HEK293 (cell line): ENCODE data around the gene PHLDB2.

Source experiments
- CTCF ChIP-seq: fragments of 450-650 bp; formaldehyde crosslinking; IDR thresholded peaks from 2 replicates; pipeline ENCODE4 v1.5.1; 2016; ENCODE audit warnings: missing biosample characterization, missing genetic modification characterization
- REST ChIP-seq: fragments of 450-650 bp; formaldehyde crosslinking; IDR thresholded peaks from 2 replicates; pipeline ENCODE4 v1.5.1; 2016; ENCODE audit warnings: missing biosample characterization, missing genetic modification characterization
- YY1 ChIP-seq: fragments of 450-650 bp; formaldehyde crosslinking; IDR thresholded peaks from 2 replicates; pipeline ENCODE4 v1.5.1; 2018; ENCODE audit warnings: missing biosample characterization, missing genetic modification characterization
- ZBTB49 ChIP-seq: fragments of 450-650 bp; formaldehyde crosslinking; IDR thresholded peaks from 2 replicates; pipeline ENCODE4 v1.5.1; 2016; ENCODE audit warnings: missing biosample characterization, missing genetic modification characterization, low read depth
- ZFP3 ChIP-seq: fragments of 450-650 bp; formaldehyde crosslinking; IDR thresholded peaks from 2 replicates; pipeline ENCODE4 v1.5.1; 2016; ENCODE audit warnings: low read depth, missing biosample characterization, missing genetic modification characterization
- ZNF138 ChIP-seq: fragments of 450-650 bp; formaldehyde crosslinking; IDR thresholded peaks from 2 replicates; pipeline ENCODE4 v1.5.1; 2016; ENCODE audit warnings: missing biosample characterization, missing genetic modification characterization, borderline replicate concordance
- ZNF175 ChIP-seq: fragments of 450-650 bp; formaldehyde crosslinking; IDR thresholded peaks from 2 replicates; pipeline ENCODE4 v1.5.1; 2016; ENCODE audit warnings: missing biosample characterization, missing genetic modification characterization
- ZNF184 ChIP-seq: fragments of 450-650 bp; IDR thresholded peaks from 2 replicates; pipeline ENCODE4 v1.5.1; 2018; ENCODE audit warnings: missing biosample characterization, mild to moderate bottlenecking, missing genetic modification characterization
- ZNF571 ChIP-seq: fragments of 450-650 bp; formaldehyde crosslinking; IDR thresholded peaks from 2 replicates; pipeline ENCODE4 v1.5.0; 2017; ENCODE audit warnings: missing biosample characterization, missing genetic modification characterization
- ZNF707 ChIP-seq: fragments of 450-650 bp; formaldehyde crosslinking; IDR thresholded peaks from 2 replicates; pipeline ENCODE4 v1.5.1; 2016; ENCODE audit warnings: missing biosample characterization, missing genetic modification characterization

DNA sequence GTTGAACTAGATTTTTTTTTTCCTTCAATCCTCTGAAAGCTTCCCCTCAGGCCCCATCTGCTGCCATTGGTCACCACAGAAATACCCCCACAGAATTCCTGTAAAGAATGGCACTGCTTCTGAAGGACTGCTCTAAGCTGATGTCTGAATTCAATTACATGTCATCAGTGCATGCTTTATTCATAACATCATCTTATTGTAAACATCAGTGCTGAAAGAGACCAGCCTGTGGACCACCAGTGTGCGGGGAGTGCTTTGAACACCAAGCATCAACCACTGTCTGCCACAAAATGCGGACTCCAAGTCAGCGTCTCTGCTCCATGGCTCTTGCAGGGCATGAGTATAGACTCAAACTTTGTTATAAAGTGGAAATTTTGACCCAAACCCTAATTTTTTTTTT, 11.6 kb downstream of the PHLDB2 start:
- TF ChIP-seq CTCF (tag by site-specific recombination) (no peak), REST (tag by site-specific recombination) (no peak), ZFP3 (tag by site-specific recombination) (no peak), YY1 (tag by site-specific recombination) (no peak), ZNF571 (tag by site-specific recombination) (no peak), ZNF175 (no peak), ZBTB49 (no peak), ZNF707 (tag by site-specific recombination) (no peak), ZNF138 (tag by site-specific recombination) (no peak), ZNF184 (tag by site-specific recombination) (no peak)
